ENCODE measurements around the gene CFAP298. TPM values are rescaled to one million over a fixed set of nuclear protein-coding genes. Genes with fewer than 3 reads are reported as not detected.

The CFAP298 gene
- total and polyA plus RNA-seq, 2 of the 13 experiments (the other 11 are each of a cell fraction or from before 2014, with no cell fraction given): 21.2 to 62.2 TPM

- TF ChIP-seq KLF12 (CRISPR knock-in tag; IDR thresholded peaks at IDR 0.05; ENCODE audit: borderline replicate concordance) (no peak), ZNF800 (CRISPR knock-in tag; IDR thresholded peaks at IDR 0.05) (no peak), CBFB (CRISPR knock-in tag; IDR thresholded peaks at IDR 0.05) (peak; percentile 88), PRPF4 (IDR thresholded peaks at IDR 0.05; ENCODE audit: low read depth, low read length, poor library complexity, severe bottlenecking) (no peak), DMTF1 (CRISPR knock-in tag; IDR thresholded peaks at IDR 0.05) (no peak), ZBTB25 (CRISPR knock-in tag; IDR thresholded peaks at IDR 0.05) (0 out of 2 replicates have a peak, but pooled peaks have one; percentile 39), SRSF9 (IDR thresholded peaks at IDR 0.05; ENCODE audit: borderline replicate concordance, insufficient read depth, low read depth, low read length, poor library complexity, severe bottlenecking) (no peak), ZNF180 (CRISPR knock-in tag; IDR thresholded peaks at IDR 0.05; ENCODE audit: borderline replicate concordance, low read depth) (no peak), SP4 (CRISPR knock-in tag; IDR thresholded peaks at IDR 0.05) (0 out of 2 replicates have a peak, but pooled peaks have one; percentile 46), ZNF136 (CRISPR knock-in tag; IDR thresholded peaks at IDR 0.05; ENCODE audit: low read depth) (peak; percentile 87; the same call in 1 of the 2 replicates), ZBTB1 (CRISPR knock-in tag; IDR thresholded peaks at IDR 0.05; ENCODE audit: borderline replicate concordance) (no peak), IKZF4 (CRISPR knock-in tag; IDR thresholded peaks at IDR 0.05; ENCODE audit: borderline replicate concordance, low read depth, not compliant biosample characterization) (no peak), ZNF563 (CRISPR knock-in tag; IDR thresholded peaks at IDR 0.05) (no peak), AGO2 (optimal IDR thresholded peaks at IDR 0.05; ENCODE audit: low read depth, low read length) (no peak), RNF219 (CRISPR knock-in tag; IDR thresholded peaks at IDR 0.05) (no peak), RFX3 (CRISPR knock-in tag; IDR thresholded peaks at IDR 0.05) (no peak), ZNF350 (CRISPR knock-in tag; IDR thresholded peaks at IDR 0.05; ENCODE audit: borderline replicate concordance, low read depth) (peak; percentile 94), GLI4 (CRISPR knock-in tag; IDR thresholded peaks at IDR 0.05; ENCODE audit: borderline replicate concordance) (peak; percentile 50; the same call in 1 of the 2 replicates), HOXA5 (CRISPR knock-in tag; IDR thresholded peaks at IDR 0.05) (peak; percentile 88; the same call in 1 of the 2 replicates), MTA3 (CRISPR knock-in tag; IDR thresholded peaks at IDR 0.05) (no peak)
- TF ChIP-seq, protein P1, sequence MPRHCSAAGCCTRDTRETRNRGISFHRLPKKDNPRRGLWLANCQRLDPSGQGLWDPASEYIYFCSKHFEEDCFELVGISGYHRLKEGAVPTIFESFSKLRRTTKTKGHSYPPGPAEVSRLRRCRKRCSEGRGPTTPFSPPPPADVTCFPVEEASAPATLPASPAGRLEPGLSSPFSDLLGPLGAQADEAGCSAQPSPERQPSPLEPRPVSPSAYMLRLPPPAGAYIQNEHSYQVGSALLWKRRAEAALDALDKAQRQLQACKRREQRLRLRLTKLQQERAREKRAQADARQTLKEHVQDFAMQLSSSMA (CRISPR knock-in tag; IDR thresholded peaks at IDR 0.05): peak; percentile 82; the same call in 1 of the 2 replicates
Observed at GRCh38 chr21:32592929-32593502, 19.2 kb downstream of the CFAP298 start (continued).

Measured in HepG2 (cell line).